Astrocyte (in vitro differentiated cells and primary cell): Measurements from ENCODE around the gene VLDLR. TPM values are rescaled to one million over a fixed set of nuclear protein-coding genes. Genes with fewer than 3 reads are reported as not detected.

Experiments
- DNase-seq: peaks from one replicate; pipeline ENCODE4 v3.0.0-alpha.2; 2010; ENCODE audit warnings: low read depth
- FAIRE-seq: peaks from 2 replicates; lab custom pipeline; 2011; peaks lifted over from hg19 to GRCh38; lab: Jason Lieb, UNC
- H2AFZ ChIP-seq: 2 replicates; pipeline ENCODE4 v1.6.0; 2012; ENCODE audit warnings: low read depth, low read length, inconsistent platforms
- H3K27ac ChIP-seq: 2 replicates; pipeline ENCODE4 v1.5.1; 2011; ENCODE audit warnings: low read depth, low read length, inconsistent platforms
- H3K27me3 ChIP-seq: 2 replicates; pipeline ENCODE4 v1.6.0; 2011; ENCODE audit warnings: low read length, inconsistent platforms; ENCODE audit not compliant: insufficient read depth
- H3K36me3 ChIP-seq: 2 replicates; pipeline ENCODE4 v1.5.1; 2011; ENCODE audit warnings: low read length, inconsistent platforms; ENCODE audit not compliant: insufficient read depth
- H3K4me1 ChIP-seq: 2 replicates; pipeline ENCODE4 v1.5.1; 2011; ENCODE audit warnings: low read length, inconsistent platforms; ENCODE audit not compliant: insufficient read depth
- H3K4me2 ChIP-seq: 2 replicates; pipeline ENCODE4 v1.6.0; 2012; ENCODE audit warnings: low read length, inconsistent platforms
- H3K4me3 ChIP-seq: 2 replicates; pipeline ENCODE4 v1.5.1; 2011; ENCODE audit warnings: low read depth, mild to moderate bottlenecking, low read length, inconsistent platforms; ENCODE audit not compliant: insufficient read depth
- H3K79me2 ChIP-seq: 2 replicates; pipeline ENCODE4 v1.6.0; 2012; ENCODE audit warnings: mild to moderate bottlenecking, low read length, inconsistent platforms; ENCODE audit not compliant: insufficient read depth
- H3K9ac ChIP-seq: 2 replicates; pipeline ENCODE4 v1.6.0; 2012; ENCODE audit warnings: mild to moderate bottlenecking, low read length, inconsistent platforms
- H3K9me3 ChIP-seq: 2 replicates; pipeline ENCODE4 v1.5.1; 2012; ENCODE audit warnings: low read depth, mild to moderate bottlenecking, low read length, inconsistent platforms; ENCODE audit not compliant: insufficient read depth
- H4K20me1 ChIP-seq: 2 replicates; pipeline ENCODE4 v1.6.0; 2012; ENCODE audit warnings: low read length, inconsistent platforms; ENCODE audit not compliant: insufficient read depth
- H3K27ac Mint-ChIP-seq: one replicate; pipeline ENCODE4 v1.8.0; 2021; ENCODE audit warnings: mild to moderate bottlenecking, mixed read lengths; ENCODE audit not compliant: unreplicated experiment
- H3K27me3 Mint-ChIP-seq: one replicate; pipeline ENCODE4 v1.8.0; 2021; ENCODE audit warnings: low read depth, mixed read lengths; ENCODE audit not compliant: unreplicated experiment
- H3K36me3 Mint-ChIP-seq: one replicate; pipeline ENCODE4 v1.8.0; 2021; ENCODE audit warnings: low read depth, mixed read lengths; ENCODE audit not compliant: unreplicated experiment
- H3K4me1 Mint-ChIP-seq: one replicate; pipeline ENCODE4 v1.8.0; 2021; ENCODE audit warnings: low read depth, mixed read lengths; ENCODE audit not compliant: unreplicated experiment
- H3K4me3 Mint-ChIP-seq: one replicate; pipeline ENCODE4 v1.8.0; 2021; ENCODE audit warnings: mild to moderate bottlenecking, moderate library complexity, mixed read lengths; ENCODE audit not compliant: unreplicated experiment
- H3K9me3 Mint-ChIP-seq: one replicate; pipeline ENCODE4 v1.8.0; 2021; ENCODE audit warnings: mild to moderate bottlenecking, mixed read lengths; ENCODE audit not compliant: unreplicated experiment
- CTCF ChIP-seq: IDR thresholded peaks from 2 replicates; pipeline ENCODE4 v1.5.1; 2011; ENCODE audit warnings: low read depth, mild to moderate bottlenecking, inconsistent platforms, low read length, moderate library complexity; ENCODE audit not compliant: insufficient read depth
- EZH2 ChIP-seq: IDR thresholded peaks from 2 replicates; pipeline ENCODE4 v1.6.1; 2012; ENCODE audit warnings: mild to moderate bottlenecking, low read length, inconsistent platforms; ENCODE audit not compliant: insufficient read depth
- total RNA-seq: library from RNA; stranded (reverse); gene quantifications from 2 replicates; pipeline ENCODE4 v1.2.1, GENCODE V29; 2021

The VLDLR gene
- total RNA-seq, 1 donor from 2014 or later = 63.2 TPM

- Mint-ChIP-seq H3K27me3 (peaks cover 8% of the 10 kb centered on the region), H3K36me3 (no peaks in the 10 kb centered on the region), H3K4me1 (peaks cover 20% of the 10 kb centered on the region), H3K9me3 (no peaks in the 10 kb centered on the region), H3K27ac (peak overlapping the region; percentile 95), H3K4me3 (peak overlapping the region; percentile 92)
- Histone ChIP-seq H3K27me3 (peaks cover 28% of the 10 kb centered on the region), H3K9ac (peak overlapping the region; percentile 36), H3K9me3 (no peaks in the 10 kb centered on the region), H3K4me3 (peak overlapping the region; percentile 53), H4K20me1 (no peaks in the 10 kb centered on the region), H3K4me2 (peak overlapping the region; percentile 90), H3K27ac (no peak overlapping the region), H3K79me2 (peaks cover 3% of the 10 kb centered on the region), H3K36me3 (no peaks in the 10 kb centered on the region), H3K4me1 (peaks cover 8% of the 10 kb centered on the region), H2AFZ (peak overlapping the region; percentile 72)
- TF ChIP-seq EZH2 = no peak
- TF ChIP-seq CTCF = no peak
- FAIRE-seq = no peak
- peak; percentile 65 for DNase-seq
Measured at GRCh38 chr9:2620919-2621721, 467 bp upstream of the VLDLR start.

- Mint-ChIP-seq H3K4me1 (peaks cover 20% of the 10 kb centered on the region), H3K36me3 (peaks cover 3% of the 10 kb centered on the region), H3K27me3 (peaks cover 8% of the 10 kb centered on the region), H3K9me3 (no peaks in the 10 kb centered on the region), H3K4me3 (peak overlapping the region; percentile 95), H3K27ac (peak overlapping the region; percentile 94)
- H2AFZ ChIP-seq = peak overlapping the region; percentile 91
- H3K27me3 ChIP-seq = peaks cover 28% of the 10 kb centered on the region
- no peak overlapping the region for H3K27ac ChIP-seq
- peaks cover 8% of the 10 kb centered on the region for H3K4me1 ChIP-seq
- TF ChIP-seq EZH2 = peak; percentile 80
- TF ChIP-seq CTCF = no peak
- H3K36me3 ChIP-seq = no peaks in the 10 kb centered on the region
- no peak for DNase-seq
- FAIRE-seq = no peak
- H3K4me3 ChIP-seq = peak overlapping the region; percentile 60
- peak overlapping the region; percentile 90 for H3K4me2 ChIP-seq
- H4K20me1 ChIP-seq = no peaks in the 10 kb centered on the region
- no peaks in the 10 kb centered on the region for H3K9me3 ChIP-seq
- H3K79me2 ChIP-seq = peaks cover 3% of the 10 kb centered on the region
- H3K9ac ChIP-seq = peak overlapping the region; percentile 75
Measured at GRCh38 chr9:2622461-2623287, 1.1 kb downstream of the VLDLR start.
